CD4-positive, alpha-beta T cell treated with Interleukin-17A for 4 hours (primary cell): ENCODE measurements around the gene VARS2.
A peak's percentile ranks its signal among the peaks of the same experiment; 100 is the strongest.

ENCODE experiments used
- DNase-seq: peaks from one replicate; pipeline ENCODE4 v3.0.0-alpha.2; 2020; ENCODE audit warnings: mixed read lengths

Gene VARS2

DNA sequence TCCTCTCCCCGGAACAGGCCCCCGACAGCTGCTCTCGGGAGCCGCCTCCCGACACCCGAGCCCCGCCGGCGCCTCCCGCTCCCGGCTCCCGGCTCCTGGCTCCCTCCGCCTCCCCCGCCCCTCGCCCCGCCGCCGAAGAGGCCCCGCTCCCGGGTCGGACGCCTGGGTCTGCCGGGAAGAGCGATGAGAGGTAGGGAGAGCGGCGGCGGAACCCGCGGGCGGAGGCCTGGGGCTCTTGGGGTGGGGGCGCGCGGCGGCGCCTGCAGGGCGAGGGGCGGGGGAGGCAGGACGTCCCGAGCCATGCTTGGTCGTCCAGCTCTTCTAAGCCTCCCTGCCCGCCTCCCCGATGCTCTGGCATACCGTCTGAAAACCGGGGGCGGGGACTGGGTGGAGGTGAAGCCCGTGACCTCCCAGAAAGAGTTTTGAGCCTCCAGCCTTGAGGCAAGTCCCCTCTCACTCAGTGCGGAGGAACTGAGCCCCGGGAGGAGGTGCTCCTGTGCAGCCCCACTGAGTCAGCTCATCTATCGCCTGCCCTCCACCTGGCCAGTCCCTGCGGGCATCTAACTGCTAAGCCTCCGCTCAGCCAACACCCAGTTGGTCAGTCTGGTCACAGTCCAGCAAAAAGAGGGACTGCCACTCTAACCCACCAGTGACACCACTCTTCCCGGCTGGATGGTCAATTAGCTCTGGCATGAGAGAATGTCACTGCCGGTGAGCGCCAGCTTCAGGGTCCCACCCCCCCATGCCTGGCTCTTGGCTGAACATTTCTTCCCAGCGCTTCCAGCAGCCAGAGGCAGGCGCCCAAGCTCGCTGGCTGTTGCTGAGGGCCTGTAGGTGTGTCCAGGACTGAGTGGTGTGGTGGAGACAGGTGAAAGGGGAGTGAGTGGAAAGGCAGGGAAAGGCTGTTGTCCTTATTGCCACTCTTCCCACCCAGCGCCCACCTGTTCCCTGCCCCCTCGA lies 29.2 kb upstream of the VARS2 start:
- peak; percentile 61 for DNase-seq

DNA sequence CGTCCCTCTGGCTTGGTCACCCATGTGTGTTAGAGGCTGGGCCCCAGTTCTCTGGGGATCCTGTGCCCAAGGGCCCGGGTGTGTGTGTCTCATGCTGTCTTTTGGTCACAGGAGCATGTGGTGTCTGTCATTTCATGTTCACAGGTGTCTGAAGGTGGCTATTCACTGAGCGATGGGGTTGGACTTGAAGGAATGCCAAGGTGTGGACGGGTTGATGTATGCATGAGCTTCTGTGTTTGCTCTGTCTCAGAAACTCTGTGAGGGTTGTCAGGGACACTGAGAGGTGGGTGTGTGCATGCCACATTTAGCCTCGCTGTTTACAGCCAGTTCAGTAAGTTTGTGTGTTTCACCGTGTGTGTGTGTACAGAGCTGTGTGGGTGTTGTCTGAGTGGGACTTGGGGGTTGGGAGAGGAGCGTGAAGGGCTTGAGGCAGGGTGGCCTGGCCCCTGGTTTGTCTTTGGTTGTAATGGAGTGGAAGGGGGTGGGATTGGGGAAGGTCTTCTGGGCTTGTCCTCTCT lies 28.5 kb upstream of the VARS2 start:
- DNase-seq, result peak; percentile 19

DNA sequence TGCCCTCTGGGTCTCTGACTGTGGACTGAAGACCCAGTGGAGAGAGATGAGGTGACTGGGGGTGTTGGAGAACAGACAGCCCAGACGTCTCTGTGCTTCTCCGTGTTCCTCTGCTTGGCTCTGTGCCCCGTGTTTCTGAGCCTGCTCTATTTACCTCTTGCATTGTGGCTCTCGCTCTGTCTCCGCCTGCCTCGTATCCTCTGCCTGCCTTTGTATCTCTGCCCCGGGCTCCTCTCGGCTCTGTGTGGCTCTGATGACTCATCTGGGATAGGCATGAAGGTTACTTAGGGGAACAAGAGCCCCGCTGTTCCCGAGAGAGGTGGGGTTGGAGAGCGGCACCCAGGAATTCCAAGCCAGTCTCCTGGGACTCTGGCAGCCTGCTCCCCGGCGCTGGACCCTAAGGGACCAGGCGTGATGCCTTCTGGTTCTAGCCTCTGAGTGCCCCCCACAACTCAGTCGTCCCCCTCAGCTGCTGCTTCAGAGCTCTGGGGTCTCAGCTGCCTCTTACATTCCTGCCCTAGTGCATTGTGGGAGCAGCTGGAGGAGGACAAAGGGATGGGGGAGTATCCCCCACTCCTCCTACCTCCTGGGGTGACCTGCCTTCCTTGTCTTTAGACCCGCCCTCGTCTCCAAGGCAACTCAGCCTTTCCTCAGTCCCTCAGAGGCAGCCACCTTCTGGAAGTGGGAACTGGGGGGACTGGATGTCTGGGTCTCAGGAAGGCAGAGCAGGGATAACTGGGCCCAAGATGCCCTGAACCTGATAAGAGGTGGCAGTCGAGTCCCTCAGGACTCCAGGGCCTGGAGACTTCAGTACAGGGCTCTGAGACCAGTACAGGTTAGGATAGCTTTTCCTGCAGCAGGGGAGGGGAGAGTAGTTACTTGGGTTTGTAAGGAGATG lies 27.8 kb upstream of the VARS2 start:
- DNase-seq, result peak; percentile 72

DNA sequence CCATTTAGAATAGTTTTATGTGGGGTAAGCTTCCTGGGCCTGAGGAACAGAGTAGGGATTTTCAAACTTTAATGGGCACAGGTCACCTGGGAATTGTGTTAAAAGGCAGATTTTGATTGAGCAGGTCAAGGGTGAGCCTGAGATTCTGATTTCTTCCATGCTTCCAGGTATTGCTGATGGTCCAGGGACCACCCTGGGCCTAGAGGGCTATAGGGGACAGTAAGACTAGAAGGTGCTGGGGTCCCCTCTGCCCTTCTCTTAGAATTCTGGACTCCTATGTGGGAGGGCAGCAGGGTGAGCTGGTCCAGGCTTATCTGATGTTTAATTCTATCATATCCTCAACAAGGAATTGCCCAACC lies 27.2 kb upstream of the VARS2 start:
- no peak for DNase-seq

DNA sequence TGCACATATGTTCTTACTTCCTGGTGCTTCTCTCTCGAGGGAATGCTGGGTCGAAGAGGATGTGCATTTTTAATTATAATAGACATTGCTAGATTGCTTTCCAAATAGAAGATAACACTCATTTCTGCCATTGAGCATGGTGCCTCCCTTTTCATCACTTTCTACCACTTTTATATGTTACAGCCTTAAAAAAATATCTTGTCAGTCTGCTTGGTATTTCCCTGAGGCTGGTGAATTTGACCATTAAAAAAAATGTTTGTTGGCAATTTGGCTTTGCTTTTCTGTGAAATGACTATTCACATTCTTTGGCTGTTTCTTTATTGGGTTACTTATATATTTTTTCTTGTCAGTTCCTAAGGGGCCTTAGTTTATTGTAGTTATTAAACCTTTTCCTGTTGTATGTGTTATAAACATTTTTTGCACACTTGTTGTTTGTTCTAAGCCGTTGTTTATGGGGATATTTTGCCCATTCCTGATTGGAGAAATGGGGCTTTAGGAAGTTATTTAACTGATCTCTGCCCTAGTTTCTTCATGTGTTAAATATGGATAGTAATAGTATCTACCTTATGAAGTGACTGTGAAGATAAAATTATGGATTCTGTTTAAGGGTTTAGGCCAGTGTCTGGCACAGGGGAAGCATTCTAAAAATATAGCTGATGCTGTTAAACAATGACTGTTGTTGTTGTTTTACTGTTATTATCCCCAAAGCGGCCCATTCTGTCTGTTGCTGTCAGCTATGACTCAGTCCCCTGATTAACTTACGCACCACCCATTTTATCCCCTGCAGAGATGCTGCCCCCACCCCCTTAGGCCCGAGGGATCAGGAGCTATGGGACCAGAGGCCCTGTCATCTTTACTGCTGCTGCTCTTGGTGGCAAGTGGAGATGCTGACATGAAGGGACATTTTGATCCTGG lies 25.9 kb upstream of the VARS2 start:
- no peak for DNase-seq

DNA sequence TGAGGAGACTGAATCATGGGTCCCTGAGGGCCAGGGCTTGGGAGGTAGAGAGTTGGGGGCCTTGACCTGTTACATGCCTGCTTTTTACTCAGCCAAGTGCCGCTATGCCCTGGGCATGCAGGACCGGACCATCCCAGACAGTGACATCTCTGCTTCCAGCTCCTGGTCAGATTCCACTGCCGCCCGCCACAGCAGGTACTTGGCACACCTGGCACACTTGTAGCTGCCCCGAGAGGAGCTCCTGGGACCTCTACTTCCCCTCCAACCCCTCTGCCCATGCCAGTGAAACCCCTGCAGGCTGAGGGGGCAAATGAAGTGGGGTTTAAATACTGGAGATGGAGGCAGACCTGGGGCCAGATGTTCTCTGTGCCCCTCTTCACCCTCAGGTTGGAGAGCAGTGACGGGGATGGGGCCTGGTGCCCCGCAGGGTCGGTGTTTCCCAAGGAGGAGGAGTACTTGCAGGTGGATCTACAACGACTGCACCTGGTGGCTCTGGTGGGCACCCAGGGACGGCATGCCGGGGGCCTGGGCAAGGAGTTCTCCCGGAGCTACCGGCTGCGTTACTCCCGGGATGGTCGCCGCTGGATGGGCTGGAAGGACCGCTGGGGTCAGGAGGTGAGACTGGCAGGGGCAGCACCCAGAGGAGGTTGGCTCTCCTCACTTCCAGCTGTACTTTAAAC lies 25.1 kb upstream of the VARS2 start:
- DNase-seq, result no peak

DNA sequence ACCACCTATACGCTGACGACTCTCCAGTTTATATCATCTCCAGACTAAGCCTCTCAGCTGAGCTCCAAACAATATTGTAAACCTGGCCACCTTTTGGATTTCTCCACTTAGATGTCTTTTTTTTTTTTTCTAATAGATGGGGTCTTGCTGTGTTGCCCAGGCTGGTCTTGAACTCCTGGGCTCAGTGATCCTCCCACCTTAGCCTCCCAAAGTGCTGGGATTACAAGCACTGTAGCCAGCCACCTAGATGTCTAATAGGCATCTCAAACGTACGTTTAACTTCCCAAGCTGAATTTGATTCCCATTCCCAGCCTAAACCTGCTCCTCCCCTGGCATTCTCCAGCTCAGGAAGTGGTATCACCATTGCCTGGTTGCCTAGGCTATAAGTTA lies 24.5 kb upstream of the VARS2 start:
- no peak for DNase-seq

DNA sequence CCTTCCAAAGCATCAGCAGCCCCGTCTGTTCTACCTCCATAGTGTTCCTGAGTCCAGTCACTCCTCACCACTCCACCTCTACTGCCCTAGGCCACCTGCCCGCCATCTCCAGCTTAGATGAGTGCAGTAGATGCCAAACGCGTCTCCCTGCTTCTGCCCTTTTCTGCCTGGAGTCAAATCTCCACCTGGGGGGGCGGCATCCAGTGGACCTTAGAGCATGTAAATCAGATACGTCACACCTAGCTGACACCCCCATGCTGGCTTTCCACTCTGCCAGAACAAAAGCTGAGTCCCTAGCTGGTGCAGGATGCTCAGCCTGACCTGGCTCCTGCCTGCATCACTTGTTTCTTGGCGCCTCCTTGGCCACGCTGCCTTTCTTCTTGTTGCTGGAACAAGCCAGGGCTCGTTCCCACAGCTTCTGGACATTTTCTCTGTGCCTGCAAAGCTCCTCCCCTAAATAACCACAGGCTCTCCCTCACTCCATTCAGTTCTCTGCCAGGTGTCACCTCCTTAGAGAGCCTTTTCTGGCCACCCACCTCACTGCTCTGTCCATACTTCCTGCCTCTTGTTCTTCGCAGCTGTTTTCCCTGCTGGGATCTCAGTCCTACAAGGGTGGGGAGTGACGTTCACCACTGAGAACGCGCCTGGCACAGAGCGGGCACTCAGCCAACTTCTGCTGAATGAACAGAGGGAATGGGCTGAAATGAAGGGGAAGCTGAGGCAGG lies 24.0 kb upstream of the VARS2 start:
- DNase-seq, result no peak

DNA sequence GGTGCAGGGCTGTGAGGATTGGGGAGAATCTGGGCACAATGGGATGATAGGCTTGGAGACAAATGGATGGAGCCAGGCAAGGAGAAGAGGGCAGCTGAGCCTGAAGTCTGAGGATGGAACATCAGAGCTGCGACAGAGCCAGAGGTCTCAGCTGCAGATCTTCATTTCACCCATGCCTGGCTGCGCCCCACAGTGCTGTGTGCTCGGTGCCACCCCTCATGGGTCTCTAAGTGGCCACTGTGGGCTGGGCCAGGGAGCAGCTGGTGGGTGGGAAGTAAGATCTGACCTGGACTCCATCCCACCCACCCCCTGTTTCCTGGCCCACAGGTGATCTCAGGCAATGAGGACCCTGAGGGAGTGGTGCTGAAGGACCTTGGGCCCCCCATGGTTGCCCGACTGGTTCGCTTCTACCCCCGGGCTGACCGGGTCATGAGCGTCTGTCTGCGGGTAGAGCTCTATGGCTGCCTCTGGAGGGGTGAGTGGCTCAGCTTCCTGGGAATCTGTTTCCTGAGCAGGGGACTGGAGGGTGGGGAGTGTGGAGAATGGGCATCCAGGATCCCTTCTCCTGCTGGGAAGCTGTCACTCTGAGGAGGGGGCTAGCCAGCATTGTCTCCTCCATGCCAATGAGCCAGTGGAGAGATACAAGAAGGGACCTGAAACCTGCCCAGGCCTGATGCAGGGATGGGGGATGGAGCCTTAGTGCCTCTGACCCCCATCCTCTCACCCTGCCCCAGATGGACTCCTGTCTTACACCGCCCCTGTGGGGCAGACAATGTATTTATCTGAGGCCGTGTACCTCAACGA lies 23.2 kb upstream of the VARS2 start:
- no peak for DNase-seq

DNA sequence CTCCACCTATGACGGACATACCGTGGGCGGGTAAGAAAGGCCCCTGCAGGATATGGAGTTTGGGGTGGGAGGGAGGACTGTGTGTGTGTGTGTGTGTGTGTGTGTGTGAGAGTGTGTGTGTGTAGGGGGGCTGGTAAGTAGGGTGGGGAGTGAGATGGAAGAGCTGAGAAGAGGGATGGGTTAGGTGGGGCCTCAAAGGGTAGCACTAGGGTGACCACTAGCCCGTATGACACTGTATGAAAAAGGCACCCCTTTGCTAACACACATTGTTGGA lies 22.7 kb upstream of the VARS2 start:
- DNase-seq, result no peak

DNA sequence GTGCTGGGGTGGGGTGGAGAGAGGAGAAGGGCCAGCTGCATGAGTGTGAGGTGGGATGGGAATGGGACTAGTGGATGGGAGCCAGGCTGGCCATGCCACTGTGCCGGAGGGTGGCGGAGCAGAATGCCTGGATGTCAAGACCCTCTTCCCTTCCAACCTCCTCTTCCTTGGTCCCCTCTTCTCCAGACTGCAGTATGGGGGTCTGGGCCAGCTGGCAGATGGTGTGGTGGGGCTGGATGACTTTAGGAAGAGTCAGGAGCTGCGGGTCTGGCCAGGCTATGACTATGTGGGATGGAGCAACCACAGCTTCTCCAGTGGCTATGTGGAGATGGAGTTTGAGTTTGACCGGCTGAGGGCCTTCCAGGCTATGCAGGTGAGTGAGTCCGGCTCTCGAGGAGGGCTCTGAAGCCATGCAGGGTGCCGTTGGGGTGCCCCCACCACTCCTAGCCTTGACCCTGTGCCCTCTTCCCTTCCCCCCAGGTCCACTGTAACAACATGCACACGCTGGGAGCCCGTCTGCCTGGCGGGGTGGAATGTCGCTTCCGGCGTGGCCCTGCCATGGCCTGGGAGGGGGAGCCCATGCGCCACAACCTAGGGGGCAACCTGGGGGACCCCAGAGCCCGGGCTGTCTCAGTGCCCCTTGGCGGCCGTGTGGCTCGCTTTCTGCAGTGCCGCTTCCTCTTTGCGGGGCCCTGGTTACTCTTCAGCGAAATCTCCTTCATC lies 22.1 kb upstream of the VARS2 start:
- DNase-seq, result no peak

DNA sequence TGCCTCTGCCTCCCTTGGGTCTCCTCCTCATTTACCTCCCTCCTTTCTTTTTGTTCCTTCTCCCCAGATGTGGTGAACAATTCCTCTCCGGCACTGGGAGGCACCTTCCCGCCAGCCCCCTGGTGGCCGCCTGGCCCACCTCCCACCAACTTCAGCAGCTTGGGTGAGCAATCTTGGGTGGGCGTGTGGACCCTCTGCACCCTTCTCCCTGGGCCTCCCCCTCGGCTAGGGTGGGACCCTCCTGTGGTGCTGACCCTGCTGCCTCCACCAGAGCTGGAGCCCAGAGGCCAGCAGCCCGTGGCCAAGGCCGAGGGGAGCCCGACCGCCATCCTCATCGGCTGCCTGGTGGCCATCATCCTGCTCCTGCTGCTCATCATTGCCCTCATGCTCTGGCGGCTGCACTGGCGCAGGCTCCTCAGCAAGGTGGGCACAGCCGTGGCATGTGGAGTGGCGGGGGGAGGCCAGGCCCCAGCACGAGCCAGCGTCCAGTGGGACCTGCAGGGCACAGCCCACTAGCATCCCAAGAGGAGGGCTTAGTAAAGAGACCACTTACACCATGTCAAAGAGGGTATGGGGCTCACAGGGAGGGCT lies 20.9 kb upstream of the VARS2 start:
- no peak for DNase-seq

DNA sequence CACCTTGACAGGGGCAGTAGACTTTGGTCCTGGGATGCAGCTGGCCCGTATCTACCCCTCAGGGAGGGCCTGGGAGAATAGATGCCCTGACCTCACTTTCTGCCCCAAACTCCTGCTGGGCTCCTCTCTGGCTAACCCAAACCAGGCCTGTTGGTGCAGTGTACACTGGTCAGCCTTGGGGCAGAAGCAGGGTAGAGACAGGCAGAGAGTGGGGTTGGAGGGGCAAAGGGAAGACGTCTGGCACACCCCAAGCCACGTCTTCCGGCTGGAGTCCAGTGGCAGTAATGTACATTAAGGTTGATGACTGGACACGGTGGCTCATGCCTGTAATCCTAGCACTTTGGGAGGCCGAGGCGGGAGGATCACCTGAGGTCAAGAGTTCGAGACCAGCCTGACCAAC lies 20.4 kb upstream of the VARS2 start:
- DNase-seq, result no peak

DNA sequence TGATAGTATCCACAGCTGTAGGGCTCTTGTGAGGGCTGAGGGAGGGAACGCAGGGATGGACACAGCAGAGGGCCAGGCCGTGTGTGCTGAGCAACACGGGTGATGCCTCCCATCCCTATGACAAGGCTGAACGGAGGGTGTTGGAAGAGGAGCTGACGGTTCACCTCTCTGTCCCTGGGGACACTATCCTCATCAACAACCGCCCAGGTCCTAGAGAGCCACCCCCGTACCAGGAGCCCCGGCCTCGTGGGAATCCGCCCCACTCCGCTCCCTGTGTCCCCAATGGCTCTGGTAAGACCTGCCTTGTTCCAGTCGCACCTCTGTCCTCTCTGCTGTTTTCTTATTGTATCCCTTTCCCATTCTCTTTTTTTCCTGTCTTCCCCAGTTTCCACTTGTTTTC lies 19.7 kb upstream of the VARS2 start:
- no peak for DNase-seq

DNA sequence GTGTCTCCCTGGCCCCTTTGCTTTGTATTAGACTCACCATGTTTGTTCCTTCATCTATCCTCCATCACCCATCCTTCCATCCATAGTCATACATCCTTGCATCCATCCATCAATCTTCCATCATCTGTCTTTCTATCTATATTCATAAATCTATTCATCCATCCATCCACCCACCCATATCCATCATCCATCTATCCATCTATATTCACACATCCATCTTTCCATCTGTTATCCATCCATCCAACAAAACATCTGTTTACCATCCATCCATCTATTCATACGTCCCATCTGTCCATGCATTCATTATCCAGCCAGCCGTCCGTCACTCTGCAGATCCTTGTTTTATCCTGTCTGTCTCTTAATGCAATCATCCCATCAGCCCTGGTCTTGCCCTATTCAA lies 19.1 kb upstream of the VARS2 start:
- DNase-seq, result no peak

DNA sequence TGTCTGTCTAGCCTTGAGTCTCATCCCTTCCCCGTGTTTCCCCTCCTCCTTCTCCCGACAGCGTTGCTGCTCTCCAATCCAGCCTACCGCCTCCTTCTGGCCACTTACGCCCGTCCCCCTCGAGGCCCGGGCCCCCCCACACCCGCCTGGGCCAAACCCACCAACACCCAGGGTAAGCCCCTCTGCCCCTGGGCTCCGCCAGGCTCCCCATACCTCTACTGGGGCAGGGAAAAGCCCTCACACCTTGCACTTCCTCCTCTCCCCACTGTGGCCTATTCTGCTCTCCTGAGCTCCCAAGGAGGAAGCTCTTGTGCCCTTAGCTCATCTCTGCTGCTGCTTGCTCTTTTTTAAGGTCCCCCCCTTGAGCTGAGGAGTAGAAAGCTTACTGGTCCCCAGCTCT lies 18.7 kb upstream of the VARS2 start:
- no peak for DNase-seq

DNA sequence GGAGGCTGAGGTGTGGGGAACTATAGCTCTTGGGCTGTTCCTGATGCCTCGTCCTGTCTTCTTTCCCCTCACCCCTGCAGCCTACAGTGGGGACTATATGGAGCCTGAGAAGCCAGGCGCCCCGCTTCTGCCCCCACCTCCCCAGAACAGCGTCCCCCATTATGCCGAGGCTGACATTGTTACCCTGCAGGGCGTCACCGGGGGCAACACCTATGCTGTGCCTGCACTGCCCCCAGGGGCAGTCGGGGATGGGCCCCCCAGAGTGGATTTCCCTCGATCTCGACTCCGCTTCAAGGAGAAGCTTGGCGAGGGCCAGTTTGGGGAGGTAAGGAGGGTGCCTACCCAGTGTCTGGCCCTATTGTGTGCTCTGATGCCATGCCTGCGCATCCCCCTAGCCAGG lies 17.5 kb upstream of the VARS2 start:
- DNase-seq, result no peak

DNA sequence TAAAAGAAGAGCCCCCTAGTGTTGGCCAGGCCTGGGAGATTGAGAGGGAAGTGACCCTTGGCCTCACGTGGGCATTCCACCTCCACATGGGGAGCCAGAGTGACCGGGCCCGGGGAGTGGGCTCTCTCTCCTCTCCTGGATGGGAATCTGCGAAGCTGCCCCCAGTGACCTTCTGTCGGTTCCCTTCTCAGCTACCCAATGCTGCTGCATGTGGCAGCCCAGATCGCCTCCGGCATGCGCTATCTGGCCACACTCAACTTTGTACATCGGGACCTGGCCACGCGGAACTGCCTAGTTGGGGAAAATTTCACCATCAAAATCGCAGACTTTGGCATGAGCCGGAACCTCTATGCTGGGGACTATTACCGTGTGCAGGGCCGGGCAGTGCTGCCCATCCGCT lies 16.2 kb upstream of the VARS2 start:
- no peak for DNase-seq

DNA sequence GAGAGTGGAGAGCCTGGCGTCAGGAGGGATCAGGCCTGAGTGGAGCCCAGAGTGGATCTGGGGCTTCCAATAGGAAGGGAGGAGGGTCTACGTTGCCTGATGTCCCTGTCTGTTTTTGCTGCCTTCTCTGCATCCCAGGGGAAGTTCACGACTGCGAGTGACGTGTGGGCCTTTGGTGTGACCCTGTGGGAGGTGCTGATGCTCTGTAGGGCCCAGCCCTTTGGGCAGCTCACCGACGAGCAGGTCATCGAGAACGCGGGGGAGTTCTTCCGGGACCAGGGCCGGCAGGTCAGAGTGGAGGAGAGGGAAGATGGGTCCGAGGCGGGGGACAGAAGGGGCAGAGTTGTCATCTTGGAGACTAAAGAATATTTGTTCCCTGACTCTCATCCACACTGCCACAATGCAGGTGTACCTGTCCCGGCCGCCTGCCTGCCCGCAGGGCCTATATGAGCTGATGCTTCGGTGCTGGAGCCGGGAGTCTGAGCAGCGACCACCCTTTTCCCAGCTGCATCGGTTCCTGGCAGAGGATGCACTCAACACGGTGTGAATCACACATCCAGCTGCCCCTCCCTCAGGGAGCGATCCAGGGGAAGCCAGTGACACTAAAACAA lies 15.2 kb upstream of the VARS2 start:
- DNase-seq, result no peak
